Heart right ventricle (tissue), 16 donors: ENCODE measurements around the gene ITGA2. TPM values are rescaled to one million over a fixed set of nuclear protein-coding genes. Genes with fewer than 3 reads are reported as not detected.
A peak's percentile ranks its signal among the peaks of the same experiment; 100 is the strongest.

Experiments
- ATAC-seq, 8 donors: fragments of 200-7000 bp; cut with Tn5 transposase; one replicate each; pipeline ENCODE4 v1.9.1; 2020; ENCODE audit warnings: mild to moderate bottlenecking in 8 of 8, moderate library complexity in 8 of 8, moderate number of reproducible peaks in 1 of 8
- DNase-seq, 2 donors: peaks; one replicate each; pipeline ENCODE4 v3.0.0-alpha.2; 2020
- H3K27ac ChIP-seq, 10 donors: fragments of 200-600 bp; sonication (generic) in 2 of 10; one replicate each; pipeline versions ENCODE4 v1.5.0 to v1.8.0; 2020 to 2022; ENCODE audit warnings: mild to moderate bottlenecking in 3 of 10
- H3K27me3 ChIP-seq, 7 donors: fragments of 200-600 bp; one replicate each; pipeline ENCODE4 v1.8.0; 2021 to 2022; ENCODE audit warnings: mild to moderate bottlenecking in 2 of 7
- H3K36me3 ChIP-seq, 9 donors: fragments of 200-600 bp; sonication (generic) in 1 of 9; one replicate each; pipeline versions ENCODE4 v1.5.0 to v1.8.0; 2020 to 2022; ENCODE audit warnings: mild to moderate bottlenecking in 2 of 9
- H3K4me1 ChIP-seq, 9 donors: fragments of 200-600 bp; sonication (generic) in 1 of 9; one replicate each; pipeline versions ENCODE4 v1.5.0 to v1.8.0; 2020 to 2022; ENCODE audit warnings: mild to moderate bottlenecking in 4 of 9
- H3K4me3 ChIP-seq, 10 donors: fragments of 200-600 bp; sonication (generic) in 2 of 10; one replicate each; pipeline versions ENCODE4 v1.5.0 to v1.8.0; 2020 to 2022; ENCODE audit warnings: mild to moderate bottlenecking in 7 of 10, moderate library complexity in 2 of 10
- H3K9me3 ChIP-seq, 11 donors: fragments of 200-600 bp in 10 of 11; sonication (generic) in 2 of 11; one replicate each; pipeline versions ENCODE4 v1.5.0 to v1.8.0; 2013 to 2022; ENCODE audit warnings: mild to moderate bottlenecking in 2 of 11, control low read depth in 1 of 11, moderate library complexity in 1 of 11
- CTCF ChIP-seq, 9 donors: fragments of 200-600 bp; sonication (generic) in 2 of 9; IDR thresholded peaks; one replicate each; pipeline versions ENCODE4 v1.5.0 to v1.8.0; 2021 to 2022; ENCODE audit warnings: antibody characterized with exemption in 9 of 9, mild to moderate bottlenecking in 5 of 9, moderate library complexity in 1 of 9
- WGBS, 2 donors: extraction: QIAGEN DNeasy Blood & Tissue Kit; methylation state at CpG; one replicate each; pipeline ENCODE4 v1.1.7; 2013; ENCODE audit warnings: inconsistent platforms in 1 of 2; 5-methylcytosine and 5-hydroxymethylcytosine counted together
- intact Hi-C, 10 donors: fragments of 100-400 bp; cut with DNase I; formaldehyde crosslinking; loops; one replicate each; pipeline versions ENCODE4 v1.11.1 to v1.14.2; 2022
- polyA plus RNA-seq, 2 donors: library from polyadenylated mRNA; stranded (reverse); fragments of 200-250 nt; gene quantifications; one replicate each; pipeline ENCODE4 v1.2.3, GENCODE V29; 2013
- total RNA-seq, 10 donors: library from RNA; stranded (reverse); fragmentation: NEBNext Ultra II Directional in 3 of 10; extraction: Animal tissue kit (Norgen Biotek cat#: 25700) in 3 of 10; gene quantifications; one replicate each; pipeline versions ENCODE4 v1.2.1 to v1.2.4, GENCODE V29; 2021 to 2023
- donor health status: Arrhythmogenic right ventricular cardiomyopathy.
- donor health status: ischemic (EF 13 %, LVEDD 7.1; RV severe dilation, severe dysfunction).
- donor health status: healthy with polysubstance abuse.
- donor health status: DM: no; HTN: yes; CAD: no.
- donor health status: DM: no; HTN: no; CAD: no.
- donor health status: ischemic (EF 25% LVEDD 6.9; RV normal size, moderate dysfunction).
- donor health status: ischemic (EF 25% LVEDD 5.7; RV mildly dilated, moderate dysfunction).
- donor health status: healthy.
- donor health status: DM: yes; HTN: yes; CAD: no.
- donor health status: Ischemic cardiomyopathy.
- donor health status: ischemic (EF 35%, LVEDD 5.7; RV mildly dilated, moderate dysfunction).
- donor health status: nonischemic (EF 11% LVEDD 7.7; RV severe dilation, severe dysfunction).
- donor health status: DM: yes; HTN: yes; CAD: no.
- donor health status: PGD.
- donor health status: ischemic (EF 29% LVEDD 5.4; RV normal size, mild dysfunction).
- donor health status: nonischemic (EF 23%, LVEDD 6.1; RV moderate dilation, normal function).

Gene ITGA2
- total and polyA plus RNA-seq, 12 donors: 0.22 to 9.4 (median 0.92) TPM

- ATAC-seq (no peak), DNase-seq (no peak)
- Histone ChIP-seq H3K4me3 (no peak overlapping the region), H3K9me3 (no peaks in the 10 kb centered on the region), H3K27ac (no peak overlapping the region), H3K36me3 (no peaks in the 10 kb centered on the region), H3K4me1 (peaks cover 2 to 45% (median 20%) of the 10 kb centered on the region in 9 donors), H3K27me3 (no peaks in the 10 kb centered on the region)
- TF ChIP-seq CTCF (IDR thresholded peaks at IDR 0.05): no peak
- intact Hi-C loops: loop anchor here in 2 of 10 donors (5.0 to 10.0 kb wide), 2 partner anchors 33 to 50 kb away; partner anchors contain the start of gene ITGA2 (in 1 of the 2)
Measured at GRCh38 chr5:53034832-53035231, 45.7 kb downstream of the ITGA2 start.

GRCh38 chr5:53035868-53036381 is 46.8 kb downstream of the ITGA2 start:
- peaks cover 2 to 44% (median 20%) of the 10 kb centered on the region in 9 donors for H3K4me1 ChIP-seq
- H3K36me3 ChIP-seq: no peaks in the 10 kb centered on the region
- peak overlapping the region in 1 of 10 donors; percentile 35 for H3K27ac ChIP-seq
- WGBS, 2 donors: 61 to 83% methylated on average over 2 of the region's 2 CpGs
- no peak overlapping the region for H3K4me3 ChIP-seq
- no peaks in the 10 kb centered on the region for H3K27me3 ChIP-seq
- intact Hi-C loops: loop anchor here in 2 of 10 donors (5.0 to 10.0 kb wide), 2 partner anchors 34 to 51 kb away; partner anchors contain the start of gene ITGA2 (in 1 of the 2)
- DNase-seq: no peak
- TF ChIP-seq CTCF (IDR thresholded peaks at IDR 0.05): peak in 4 of 9 donors; percentile 5 to 25 (median 14)
- no peaks in the 10 kb centered on the region for H3K9me3 ChIP-seq
- ATAC-seq: no peak

- Histone ChIP-seq H3K4me3 (no peak overlapping the region), H3K9me3 (no peaks in the 10 kb centered on the region), H3K27me3 (no peaks in the 10 kb centered on the region), H3K4me1 (peaks cover under 1 to 37% (median 15%) of the 10 kb centered on the region in 9 donors), H3K36me3 (no peaks in the 10 kb centered on the region), H3K27ac (peak overlapping the region in 3 of 10 donors; percentile 0 to 35 (median 7))
- whole genome bisulfite sequencing, 2 donors: 61 to 70% methylated on average over 3 of the region's 3 CpGs
- DNase-seq: no peak
- intact Hi-C loops: loop anchor here in 2 of 10 donors (5.0 to 10.0 kb wide), 2 partner anchors 35 to 52 kb away; partner anchors contain the start of gene ITGA2 (in 1 of the 2)
- no peak for TF ChIP-seq CTCF (IDR thresholded peaks at IDR 0.05)
- ATAC-seq: peak in 3 of 8 donors; percentile 47 to 82 (median 68)
Measured at GRCh38 chr5:53037141-53037859, 48.1 kb downstream of the ITGA2 start.

GRCh38 chr5:53038196-53038847 is 49.2 kb downstream of the ITGA2 start:
- Histone ChIP-seq H3K4me3 (no peak overlapping the region), H3K9me3 (no peaks in the 10 kb centered on the region), H3K36me3 (no peaks in the 10 kb centered on the region), H3K4me1 (peaks cover 0 to 32% (median 15%) of the 10 kb centered on the region in 9 donors), H3K27me3 (no peaks in the 10 kb centered on the region), H3K27ac (peak overlapping the region in 2 of 10 donors; percentile 0 to 35)
- peak in 1 of 2 donors; percentile 64 for DNase-seq
- ATAC-seq: peak in 7 of 8 donors; percentile 38 to 84 (median 51)
- 55 to 75% methylated on average over 5 of the region's 5 CpGs for WGBS, 2 donors
- intact Hi-C loops: loop anchor here in 2 of 10 donors (5.0 to 10.0 kb wide), 2 partner anchors 36 to 54 kb away; partner anchors contain the start of gene ITGA2 (in 1 of the 2)
- no peak for TF ChIP-seq CTCF (IDR thresholded peaks at IDR 0.05)
